ENCODE results near the gene GNB2.

- TF ChIP-seq CEBPB (IDR thresholded peaks at IDR 0.05; ENCODE audit: low read depth, low read length), result no peak
- no peak for TF ChIP-seq CTCF (IDR thresholded peaks at IDR 0.05; ENCODE audit: control extremely low read depth in 1 of 3, insufficient read depth in 1 of 3, low read depth in 1 of 3, low read length in 3 of 3)
- TF ChIP-seq TAF7 (optimal IDR thresholded peaks at IDR 0.05; ENCODE audit: borderline replicate concordance, low read depth, low read length), result no peak
- TF ChIP-seq POLR2A (IDR thresholded peaks at IDR 0.05; ENCODE audit: control extremely low read depth in 1 of 2, low read depth in 2 of 2, low read length in 2 of 2), result no peak
- no peak for TF ChIP-seq GABPA (IDR thresholded peaks at IDR 0.05; ENCODE audit: borderline replicate concordance, insufficient read depth, low read length)
- TF ChIP-seq MAFK (IDR thresholded peaks at IDR 0.05; ENCODE audit: low read depth, low read length), result no peak
- no peak for TF ChIP-seq MAX (IDR thresholded peaks at IDR 0.05)
- TF ChIP-seq EZH2 (IDR thresholded peaks at IDR 0.05; ENCODE audit: low read depth, low read length, severe bottlenecking), result no peak
Observed at GRCh38 chr7:100686201-100686821, 12.8 kb downstream of the GNB2 start.
